GM18502 (cell line): ENCODE measurements around the gene DCT.
A peak's percentile ranks its signal among the peaks of the same experiment; 100 is the strongest.

Experiments used
- ATAC-seq: cut with Tn5 transposase; IDR thresholded peaks from one replicate; pipeline ENCODE4 v1.9.1; 2021; ENCODE audit warnings: mild to moderate bottlenecking; ENCODE audit not compliant: unreplicated experiment, poor library complexity

The DCT gene

DNA sequence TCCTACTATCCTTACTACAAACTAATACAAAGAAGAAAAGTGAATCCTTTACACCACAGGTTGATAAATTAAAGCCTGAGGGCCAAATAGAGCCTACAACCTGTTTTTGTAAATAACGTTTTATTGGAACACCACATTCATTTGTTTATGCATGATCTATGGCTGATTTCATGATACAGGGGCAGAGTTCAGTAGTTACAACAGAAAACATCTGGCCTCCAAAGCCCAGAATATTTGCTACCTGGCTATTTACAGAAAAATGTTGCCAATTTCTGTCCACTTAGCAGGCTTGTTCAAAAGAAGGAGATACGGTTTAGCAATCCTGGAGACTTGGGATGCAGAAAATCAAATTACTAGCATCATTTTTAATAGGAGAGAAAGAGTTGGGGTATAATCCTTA, 24.1 kb downstream of the DCT start:
- no peak for ATAC-seq

GRCh38 chr13:94454906-94455305, 24.6 kb downstream of the DCT start:
- no peak for ATAC-seq

DNA sequence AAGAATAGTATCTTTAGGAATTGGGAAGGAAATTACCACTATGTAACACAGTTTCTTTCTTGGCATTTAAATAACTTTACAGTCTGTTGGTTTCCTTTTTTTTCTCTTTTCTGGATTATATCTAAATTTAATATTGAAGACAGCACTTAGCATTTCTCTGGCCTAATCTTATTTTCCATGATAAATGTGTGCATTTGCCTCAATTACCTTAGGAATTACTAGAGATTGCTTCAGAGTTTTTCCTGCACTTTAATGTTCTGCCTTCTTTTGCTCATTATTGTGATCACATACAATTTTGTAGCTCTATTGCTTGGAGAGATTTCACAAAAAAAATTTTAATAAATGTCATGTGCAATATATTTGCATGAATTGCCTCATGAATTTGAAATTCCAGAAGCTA, 25.1 kb downstream of the DCT start:
- ATAC-seq: no peak

DNA sequence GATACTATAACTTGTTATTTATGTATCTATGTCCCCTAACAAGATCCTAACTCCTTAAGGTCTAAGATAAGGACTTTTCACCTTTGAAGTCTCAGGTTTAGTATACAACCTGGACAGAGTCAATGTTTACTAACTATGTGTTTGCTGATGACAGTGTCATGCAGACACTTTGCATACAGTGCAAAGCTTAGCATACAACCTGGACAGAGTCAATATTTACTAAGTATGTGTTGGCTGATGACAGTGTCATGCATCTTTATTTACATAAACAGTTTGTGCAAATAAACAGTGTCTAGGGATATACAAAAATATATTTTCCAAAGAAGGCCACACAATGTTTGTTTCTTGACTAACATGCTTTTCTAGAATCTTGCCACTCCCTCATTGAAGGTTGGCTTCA, 34.7 kb downstream of the DCT start:
- no peak for ATAC-seq

GRCh38 chr13:94435604-94436226, 43.8 kb downstream of the DCT start:
- peak; percentile 65 for ATAC-seq

DNA sequence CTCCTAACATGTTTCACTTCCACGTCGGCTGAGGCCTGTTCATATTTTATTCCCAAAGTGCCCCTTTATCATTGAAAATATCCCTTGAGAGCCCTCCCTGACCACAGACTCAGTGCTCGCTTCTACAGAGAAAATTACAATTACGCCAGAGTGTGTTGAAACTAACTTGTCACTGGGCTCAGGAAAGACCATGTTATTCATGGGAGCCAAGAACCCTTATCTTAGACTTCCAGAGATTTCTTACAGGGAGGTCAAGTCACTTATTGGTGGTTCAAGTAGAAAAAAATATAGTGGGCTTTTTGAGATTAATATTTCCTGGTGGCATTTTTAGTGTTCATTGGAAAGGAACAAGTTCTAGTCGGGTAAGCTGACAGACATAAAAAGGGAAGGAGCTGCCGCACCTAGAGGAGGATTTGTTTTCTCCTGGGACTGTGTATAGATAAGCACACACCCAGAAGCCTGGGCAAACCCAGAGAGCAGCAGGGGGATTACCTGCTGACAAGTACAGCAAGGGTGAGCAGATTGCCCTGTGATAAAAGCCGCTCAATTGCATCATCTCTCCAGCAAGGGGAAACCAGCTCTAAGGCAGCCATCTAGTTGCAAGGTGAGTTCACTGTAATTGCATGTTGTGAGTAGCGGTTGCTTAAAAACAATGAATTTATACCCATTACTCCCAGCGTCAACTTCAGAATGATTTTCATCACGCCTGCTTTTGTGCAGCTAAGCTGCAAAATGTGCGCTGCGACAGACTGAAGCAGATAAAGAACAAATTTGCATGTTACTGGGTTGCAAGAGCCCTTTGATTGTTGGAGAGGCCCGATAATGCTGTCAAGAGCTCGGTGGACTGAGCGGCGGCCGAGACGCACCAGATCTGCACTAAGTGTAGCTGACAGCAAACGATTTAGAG, 46.2 kb downstream of the DCT start:
- peak; percentile 81 for ATAC-seq

DNA sequence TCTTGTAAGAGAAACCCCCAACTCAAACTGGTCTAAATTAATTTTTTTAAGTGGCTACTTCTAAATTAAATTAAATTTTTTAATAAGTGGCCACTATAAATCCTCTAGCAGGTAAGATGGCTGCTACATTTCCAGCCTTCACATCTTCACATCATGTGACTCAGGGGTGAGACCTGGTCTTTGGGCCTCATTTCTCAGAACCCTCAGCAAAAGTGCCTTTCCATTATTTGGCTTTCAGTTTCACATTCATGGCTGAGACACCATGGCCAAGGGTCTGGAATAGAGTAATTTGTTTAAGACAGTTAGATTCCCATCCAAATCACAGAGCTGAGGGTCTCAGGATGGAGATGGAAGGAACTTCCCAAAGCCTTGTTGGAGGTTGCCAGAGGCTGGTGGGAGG, 47.5 kb downstream of the DCT start:
- ATAC-seq: no peak

DNA sequence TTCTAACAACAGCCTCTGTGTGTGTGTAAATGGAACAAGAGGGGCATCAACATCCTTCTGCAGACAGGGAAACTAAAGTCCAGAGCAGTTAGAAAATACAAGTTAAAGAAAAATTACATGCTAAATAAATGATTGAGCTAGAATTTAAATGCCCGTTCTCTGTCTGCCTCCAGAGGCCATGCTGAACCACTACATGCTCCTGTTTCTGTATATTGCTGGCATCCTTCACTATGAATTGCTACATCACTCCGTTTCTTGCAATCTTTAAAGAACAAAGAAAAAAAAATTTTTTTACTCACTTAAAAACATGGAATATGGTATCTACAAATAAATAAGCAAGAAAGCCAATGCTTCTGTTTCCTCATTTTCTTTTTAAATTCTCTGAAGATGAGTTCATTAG, 47.9 kb downstream of the DCT start:
- no peak for ATAC-seq

- no peak for ATAC-seq
Measured at GRCh38 chr13:94427313-94427953, 52.0 kb downstream of the DCT start.

GRCh38 chr13:94419925-94420305, 59.6 kb downstream of the DCT start:
- no peak for ATAC-seq

DNA sequence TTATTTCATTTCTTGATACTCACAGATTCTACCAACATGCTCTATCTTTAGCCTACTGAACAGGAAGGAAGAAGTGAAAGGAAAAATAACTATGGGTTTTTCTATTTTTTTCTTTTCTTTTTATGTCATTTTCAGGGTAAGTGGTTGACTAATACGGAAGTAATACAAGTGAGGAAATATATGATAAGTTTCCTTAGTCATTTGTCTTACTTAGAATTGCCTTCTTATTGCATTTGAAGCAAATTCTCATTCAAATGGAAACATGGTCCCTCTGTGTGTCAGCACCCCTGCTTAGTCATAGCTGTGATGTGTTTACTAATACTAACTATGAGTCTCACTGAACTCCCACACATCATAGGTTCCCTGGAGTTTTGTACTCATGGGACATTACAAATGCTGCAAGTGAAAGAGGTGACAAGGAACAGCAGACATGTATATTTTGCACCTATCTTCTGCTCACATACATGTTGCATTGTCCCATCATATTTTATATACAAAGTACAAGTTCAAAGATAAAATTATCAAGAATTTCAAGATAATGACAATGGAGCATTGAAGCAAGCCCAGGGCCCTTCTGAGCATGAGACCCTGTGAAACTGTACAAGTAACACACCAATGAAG, 60.1 kb downstream of the DCT start:
- peak; percentile 74 for ATAC-seq

DNA sequence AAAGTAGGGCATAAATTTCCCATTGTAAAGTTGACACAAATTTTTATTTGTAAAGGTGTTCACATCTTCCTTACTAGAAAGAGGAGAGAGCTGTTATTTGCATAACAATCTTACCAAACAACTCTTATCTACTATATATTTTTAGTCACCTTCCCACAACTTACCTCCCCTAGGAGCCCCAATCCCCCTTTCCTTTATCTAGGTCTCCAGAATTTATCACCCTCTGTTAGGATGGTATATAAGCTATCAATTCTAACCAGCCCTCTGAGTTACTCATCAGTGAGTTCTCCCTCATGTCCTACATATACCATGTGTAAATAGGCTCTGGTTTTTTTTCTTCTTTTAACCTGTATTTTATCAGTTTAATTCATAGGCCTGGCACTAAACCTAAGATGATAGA, 62.2 kb downstream of the DCT start:
- ATAC-seq: no peak

DNA sequence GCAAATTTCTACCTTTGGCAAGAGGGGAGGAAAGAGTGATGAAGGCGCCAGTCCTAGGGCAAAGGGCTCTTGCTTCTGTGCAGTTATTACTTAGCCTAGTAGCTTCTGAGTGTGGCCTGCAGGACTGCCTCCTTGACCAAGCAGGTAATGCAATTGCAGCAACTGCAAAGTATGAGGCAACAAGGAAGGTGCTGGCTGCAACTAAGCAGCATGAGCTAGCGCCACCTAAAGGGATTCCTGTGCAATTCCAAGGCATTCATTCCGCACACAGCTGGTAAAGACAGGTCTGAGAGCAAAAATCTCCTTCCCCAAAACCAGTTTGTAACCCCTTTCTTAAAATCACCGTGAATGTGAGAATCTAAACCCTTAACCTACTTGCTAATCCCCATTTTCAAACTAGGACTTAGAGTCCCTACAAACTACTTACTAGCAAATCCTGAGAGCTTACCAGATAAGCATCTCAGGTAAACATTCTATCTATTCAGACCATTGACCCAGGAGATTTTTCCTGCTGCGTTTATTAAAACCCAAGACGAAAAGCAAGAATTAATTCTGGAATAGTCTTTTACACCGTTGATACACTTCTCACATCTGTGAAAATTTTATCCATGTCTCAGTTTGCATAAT, 62.9 kb downstream of the DCT start:
- ATAC-seq: no peak

- ATAC-seq: no peak
Measured at GRCh38 chr13:94415500-94416237, 63.8 kb downstream of the DCT start.

- ATAC-seq: no peak
Measured at GRCh38 chr13:94414708-94415107, 64.8 kb downstream of the DCT start.

- ATAC-seq: no peak
Measured at GRCh38 chr13:94414141-94414540, 65.3 kb downstream of the DCT start.

DNA sequence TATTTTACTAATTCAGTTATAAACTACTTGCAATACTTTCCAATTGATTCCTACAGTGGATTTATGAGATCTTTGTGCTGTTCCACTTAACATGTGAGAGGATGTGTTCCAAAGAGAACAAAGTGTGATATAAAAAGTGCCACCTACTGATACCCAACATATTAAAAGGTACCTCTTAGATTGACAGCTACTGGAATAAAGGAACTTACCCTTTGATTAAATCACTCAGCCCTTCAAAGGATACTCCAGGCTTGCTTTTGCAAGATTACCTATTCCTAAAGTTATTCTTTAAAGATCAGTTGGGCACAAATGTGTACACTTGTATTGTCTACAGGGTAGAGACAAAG, 65.9 kb downstream of the DCT start:
- no peak for ATAC-seq

DNA sequence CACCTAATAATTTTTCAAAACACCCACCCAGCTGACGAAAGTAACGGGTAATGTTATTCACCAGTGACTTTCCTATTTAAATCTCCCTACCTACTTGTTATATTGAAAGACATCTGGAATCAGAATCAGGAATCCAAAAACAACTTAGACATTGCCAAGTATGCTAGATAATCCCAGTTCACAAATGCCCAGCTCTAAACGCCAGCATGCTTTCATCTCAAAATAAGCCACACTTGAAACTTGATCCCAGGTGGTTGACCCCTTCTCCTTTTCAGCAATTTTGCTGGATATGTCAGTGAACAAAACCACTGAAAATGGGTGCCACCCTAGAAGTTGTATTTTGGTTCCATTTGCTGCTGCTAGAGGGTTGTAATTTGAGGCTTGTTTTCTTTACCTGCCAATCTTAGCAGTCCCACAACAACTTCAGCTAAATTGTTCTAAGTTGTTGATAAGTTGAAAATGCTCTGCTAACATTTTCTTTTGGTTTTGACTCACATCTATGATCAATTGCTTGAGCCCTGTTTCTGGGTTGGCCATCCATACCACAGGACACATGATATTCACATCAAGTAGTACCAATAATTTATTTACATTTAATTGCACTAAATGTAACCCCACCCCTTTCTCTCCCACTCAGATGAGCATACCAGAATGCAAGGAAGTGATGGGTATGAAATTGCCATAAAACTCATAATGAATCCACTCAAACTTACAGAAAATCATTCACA, 66.4 kb downstream of the DCT start:
- no peak for ATAC-seq

DNA sequence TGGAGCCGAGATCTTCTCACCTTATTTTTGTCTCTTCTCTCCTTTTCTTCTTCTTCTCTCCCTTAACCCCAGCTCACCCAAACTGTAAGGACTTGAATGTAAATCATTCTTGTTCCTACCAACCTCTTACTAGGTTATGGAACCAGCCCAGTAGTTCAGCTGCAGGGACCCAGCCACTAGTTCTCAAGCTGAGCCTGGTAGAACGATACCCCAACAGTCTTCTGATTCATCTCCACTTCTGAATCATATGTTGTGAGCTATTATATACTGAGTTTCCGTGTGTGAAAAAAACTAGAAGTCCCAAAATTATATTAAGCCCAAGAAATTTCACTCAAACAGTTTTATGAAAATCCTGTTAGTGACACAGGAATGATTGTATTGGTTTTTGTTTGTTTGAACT, 67.7 kb downstream of the DCT start:
- ATAC-seq: no peak
